ENCODE data around the gene FBXO30. TPM values are rescaled to one million over a fixed set of nuclear protein-coding genes. Genes with fewer than 3 reads are reported as not detected.
A peak's percentile ranks its signal among the peaks of the same experiment; 100 is the strongest.

Gene FBXO30
- total RNA-seq, 2 donors from 2014 or later, result 4.9 to 5.0 TPM

DNA sequence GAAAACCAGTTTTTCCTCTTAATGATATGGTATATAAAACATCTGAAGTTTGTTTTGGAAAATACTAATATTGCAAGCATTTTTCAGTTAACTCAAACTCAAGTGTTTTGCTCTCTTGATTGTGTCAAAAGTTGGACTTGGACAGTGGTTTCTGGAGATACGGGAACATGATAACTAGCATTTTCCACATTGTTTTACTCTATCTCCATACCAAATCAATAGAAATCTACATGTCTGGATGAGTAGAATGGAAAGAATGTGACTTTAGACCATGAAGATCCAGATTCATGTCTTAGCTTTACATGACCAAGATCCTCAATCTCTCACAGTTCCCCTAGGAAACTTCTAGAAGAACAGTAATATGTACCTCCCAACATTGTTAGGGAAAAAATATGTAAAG, 22.2 kb upstream of the FBXO30 start:
- Mint-ChIP-seq H3K27me3 (ENCODE audit: low read depth) (no peaks in the 10 kb centered on the region), H3K9me3 (no peaks in the 10 kb centered on the region), H3K36me3 (ENCODE audit: insufficient read depth in 2 of 2) (no peaks in the 10 kb centered on the region), H3K4me3 (no peak overlapping the region), H3K4me1 (ENCODE audit: low read depth) (peaks cover 12% of the 10 kb centered on the region), H3K27ac (no peak overlapping the region)
- ATAC-seq (replicated peaks in 1 of 2) (no peak), DNase-seq (no peak)

DNA sequence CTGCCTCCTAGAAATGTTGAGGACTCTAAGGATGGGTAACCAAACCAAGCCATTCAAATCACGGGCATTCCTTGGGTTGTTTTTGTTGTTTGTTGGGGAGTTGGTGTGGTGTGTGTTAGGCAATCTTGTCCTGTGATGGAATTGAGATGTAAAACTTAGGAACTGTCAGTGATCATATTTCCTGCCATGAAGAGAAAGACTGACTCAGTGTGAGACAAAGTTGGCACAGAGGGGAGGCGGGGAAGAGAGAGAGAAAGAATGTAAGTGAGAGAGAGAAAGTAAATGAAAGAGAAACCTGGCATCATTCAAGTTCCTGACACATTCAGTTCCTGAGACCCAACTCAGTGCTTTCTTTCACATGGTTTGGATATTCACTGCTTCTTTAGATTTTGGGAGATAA, 21.6 kb upstream of the FBXO30 start:
- ATAC-seq (replicated peaks in 1 of 2) (peak; percentile 44 to 77), DNase-seq (no peak)
- H3K4me1 Mint-ChIP-seq (ENCODE audit: low read depth), result peaks cover 12% of the 10 kb centered on the region
- no peaks in the 10 kb centered on the region for H3K9me3 Mint-ChIP-seq
- no peaks in the 10 kb centered on the region for H3K36me3 Mint-ChIP-seq (ENCODE audit: insufficient read depth in 2 of 2)
- no peak overlapping the region for H3K27ac Mint-ChIP-seq
- H3K4me3 Mint-ChIP-seq, result no peak overlapping the region
- H3K27me3 Mint-ChIP-seq (ENCODE audit: low read depth), result no peaks in the 10 kb centered on the region

DNA sequence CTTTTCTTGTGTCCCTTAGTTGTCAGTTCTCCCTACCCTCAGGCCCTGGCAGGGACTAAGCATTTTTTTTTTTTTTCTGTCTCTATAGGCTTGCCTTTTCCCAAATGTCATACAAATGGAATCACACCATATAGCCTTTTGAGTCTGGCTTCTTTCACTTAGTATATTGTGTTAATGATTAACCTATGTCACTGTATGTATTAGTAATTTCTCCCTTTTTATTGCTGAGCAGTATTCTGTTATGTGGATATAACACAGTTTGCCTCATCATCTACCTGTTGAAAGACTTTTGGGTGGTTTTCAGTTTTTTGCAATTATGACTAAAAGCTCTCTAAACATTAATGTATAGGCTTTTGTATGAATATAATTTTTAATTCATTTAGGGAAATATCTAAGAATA, 16.0 kb upstream of the FBXO30 start:
- Mint-ChIP-seq H3K9me3 (no peaks in the 10 kb centered on the region), H3K4me1 (ENCODE audit: low read depth) (no peaks in the 10 kb centered on the region), H3K36me3 (ENCODE audit: insufficient read depth in 2 of 2) (peaks cover 0 to 2% of the 10 kb centered on the region in 2 donors), H3K4me3 (no peak overlapping the region), H3K27me3 (ENCODE audit: low read depth) (peaks cover 7% of the 10 kb centered on the region), H3K27ac (no peak overlapping the region)
- DNase-seq, result no peak
- ATAC-seq (replicated peaks in 1 of 2), result no peak

DNA sequence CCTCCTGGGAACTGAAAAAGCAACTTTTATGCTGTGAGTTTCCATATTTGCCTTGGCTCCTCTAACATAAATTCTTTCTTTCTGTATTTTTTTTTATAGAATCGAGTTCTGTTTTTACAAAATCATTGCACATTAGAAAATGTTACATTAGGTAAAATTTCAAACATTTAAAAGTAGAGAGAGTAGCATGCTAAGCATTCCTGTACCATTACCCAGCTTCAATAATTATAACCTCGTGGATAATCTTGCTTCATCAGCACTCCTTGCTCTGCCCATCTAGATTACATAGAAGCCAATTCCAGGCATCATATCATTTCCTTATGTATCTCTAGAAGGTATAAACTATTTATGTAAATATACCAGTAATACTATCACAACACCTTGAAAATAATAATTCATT, 15.4 kb upstream of the FBXO30 start:
- peaks cover 11% of the 10 kb centered on the region for H3K27me3 Mint-ChIP-seq (ENCODE audit: low read depth)
- no peak overlapping the region for H3K27ac Mint-ChIP-seq
- H3K4me3 Mint-ChIP-seq, result no peak overlapping the region
- H3K36me3 Mint-ChIP-seq (ENCODE audit: insufficient read depth in 2 of 2), result peaks cover 0 to 2% of the 10 kb centered on the region in 2 donors
- no peak for ATAC-seq (replicated peaks in 1 of 2)
- no peak for DNase-seq
- H3K4me1 Mint-ChIP-seq (ENCODE audit: low read depth), result no peaks in the 10 kb centered on the region
- no peaks in the 10 kb centered on the region for H3K9me3 Mint-ChIP-seq

- Mint-ChIP-seq H3K27me3 (ENCODE audit: low read depth) (peaks cover 12% of the 10 kb centered on the region), H3K4me1 (ENCODE audit: low read depth) (no peaks in the 10 kb centered on the region), H3K4me3 (no peak overlapping the region), H3K27ac (no peak overlapping the region), H3K9me3 (no peaks in the 10 kb centered on the region), H3K36me3 (ENCODE audit: insufficient read depth in 2 of 2) (peaks cover 0 to 2% of the 10 kb centered on the region in 2 donors)
- ATAC-seq (replicated peaks in 1 of 2), result no peak
- no peak for DNase-seq
Observed at GRCh38 chr6:145829102-145829501, 14.5 kb upstream of the FBXO30 start.

- Mint-ChIP-seq H3K4me1 (ENCODE audit: low read depth) (peaks cover 38% of the 10 kb centered on the region), H3K27ac (no peak overlapping the region), H3K9me3 (no peaks in the 10 kb centered on the region), H3K27me3 (ENCODE audit: low read depth) (peaks cover 12% of the 10 kb centered on the region), H3K4me3 (no peak overlapping the region), H3K36me3 (ENCODE audit: insufficient read depth in 2 of 2) (peaks cover 0 to 4% of the 10 kb centered on the region in 2 donors)
- DNase-seq (no peak), ATAC-seq (replicated peaks in 1 of 2) (no peak)
Observed at GRCh38 chr6:145824344-145824743, 9.7 kb upstream of the FBXO30 start.

DNA sequence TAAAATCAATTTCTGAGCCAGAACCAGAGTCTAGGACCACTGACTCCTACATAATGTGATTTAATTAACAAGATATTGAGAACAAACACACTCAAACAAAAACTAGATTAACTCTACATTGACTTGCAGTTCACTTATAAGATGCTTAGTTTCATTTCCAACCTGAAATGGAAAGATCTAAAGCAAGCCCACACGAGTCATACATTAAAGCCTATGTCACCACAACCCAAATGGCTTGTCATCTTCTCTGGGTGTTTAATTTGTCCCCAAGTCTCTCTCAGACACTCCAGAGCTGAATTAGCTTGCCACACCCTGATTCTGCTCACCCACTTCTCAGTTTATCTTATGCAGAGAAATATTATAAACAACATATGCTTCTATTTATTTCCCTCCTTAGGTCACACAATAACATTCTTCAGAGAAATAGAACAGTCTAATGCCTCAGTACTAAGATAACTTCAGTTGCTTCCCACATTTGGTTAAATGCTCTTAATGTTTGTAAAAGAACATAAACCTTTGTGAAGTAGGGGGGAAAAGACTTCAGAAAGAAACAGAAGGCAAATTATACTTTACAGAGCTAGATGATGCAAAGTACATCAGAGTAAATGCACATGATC, 8.8 kb upstream of the FBXO30 start:
- ATAC-seq (replicated peaks in 1 of 2) (peak; percentile 94 to 97), DNase-seq (peak in 1 of 2 donors; percentile 8)
- peaks cover 0 to 4% of the 10 kb centered on the region in 2 donors for H3K36me3 Mint-ChIP-seq (ENCODE audit: insufficient read depth in 2 of 2)
- H3K27ac Mint-ChIP-seq, result no peak overlapping the region
- peak overlapping the region in 1 of 2 donors; percentile 52 for H3K4me3 Mint-ChIP-seq
- peaks cover 12% of the 10 kb centered on the region for H3K27me3 Mint-ChIP-seq (ENCODE audit: low read depth)
- H3K4me1 Mint-ChIP-seq (ENCODE audit: low read depth), result peaks cover 38% of the 10 kb centered on the region
- H3K9me3 Mint-ChIP-seq, result no peaks in the 10 kb centered on the region

- Mint-ChIP-seq H3K27ac (no peak overlapping the region), H3K4me1 (ENCODE audit: low read depth) (peaks cover 38% of the 10 kb centered on the region), H3K36me3 (ENCODE audit: insufficient read depth in 2 of 2) (peaks cover 0 to 4% of the 10 kb centered on the region in 2 donors), H3K9me3 (no peaks in the 10 kb centered on the region), H3K4me3 (no peak overlapping the region), H3K27me3 (ENCODE audit: low read depth) (peaks cover 12% of the 10 kb centered on the region)
- ATAC-seq (replicated peaks in 1 of 2), result no peak
- no peak for DNase-seq
Observed at GRCh38 chr6:145822456-145822855, 7.9 kb upstream of the FBXO30 start.

DNA sequence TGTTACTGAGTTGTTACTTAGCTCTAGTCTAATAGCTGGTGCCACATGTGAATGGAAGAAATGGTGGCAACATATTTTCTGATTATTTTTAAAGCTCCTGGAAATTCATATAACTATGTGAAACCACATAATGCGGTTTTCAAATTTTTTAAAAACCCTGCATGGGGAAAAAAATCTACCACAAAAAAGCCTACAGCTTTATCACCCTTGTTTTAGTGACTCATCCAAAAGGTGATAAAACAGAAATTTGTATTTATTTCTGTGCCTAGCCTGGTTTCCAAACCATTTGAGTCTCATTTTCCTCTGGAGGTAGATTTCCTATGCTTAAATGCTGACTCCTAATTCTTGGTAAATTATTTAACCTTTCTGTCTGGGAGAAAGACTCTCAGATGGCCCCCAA, 5.4 kb upstream of the FBXO30 start:
- H3K27me3 Mint-ChIP-seq (ENCODE audit: low read depth), result peaks cover 2% of the 10 kb centered on the region
- H3K4me3 Mint-ChIP-seq, result peak overlapping the region in 1 of 2 donors; percentile 36
- H3K9me3 Mint-ChIP-seq, result no peaks in the 10 kb centered on the region
- DNase-seq (no peak), ATAC-seq (replicated peaks in 1 of 2) (peak in 1 of 2 donors; percentile 19)
- peaks cover 0 to 3% of the 10 kb centered on the region in 2 donors for H3K36me3 Mint-ChIP-seq (ENCODE audit: insufficient read depth in 2 of 2)
- peaks cover 53% of the 10 kb centered on the region for H3K4me1 Mint-ChIP-seq (ENCODE audit: low read depth)
- H3K27ac Mint-ChIP-seq, result no peak overlapping the region

DNA sequence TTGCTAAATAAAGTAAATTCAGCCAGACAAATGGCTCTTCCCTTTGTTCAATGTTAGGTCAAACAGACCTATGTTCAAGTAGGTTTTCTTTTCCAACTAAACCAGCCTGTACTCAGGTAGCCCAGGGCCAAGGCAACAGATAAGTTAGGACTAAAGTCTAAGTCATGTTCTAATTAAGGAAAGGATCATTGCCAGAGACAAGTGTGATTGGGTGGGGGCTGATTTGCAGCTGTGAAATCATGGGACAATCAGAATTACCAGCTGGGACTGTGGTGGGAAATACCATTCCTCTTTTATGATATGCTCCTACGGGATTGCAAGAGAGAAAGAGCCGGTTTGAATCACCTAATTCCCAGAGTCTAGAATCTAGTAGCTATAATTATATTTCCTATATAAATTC, 4.2 kb upstream of the FBXO30 start:
- Mint-ChIP-seq H3K36me3 (ENCODE audit: insufficient read depth in 2 of 2) (peaks cover 0 to 3% of the 10 kb centered on the region in 2 donors), H3K4me3 (no peak overlapping the region), H3K4me1 (ENCODE audit: low read depth) (peaks cover 51% of the 10 kb centered on the region), H3K9me3 (no peaks in the 10 kb centered on the region), H3K27ac (no peak overlapping the region), H3K27me3 (ENCODE audit: low read depth) (no peaks in the 10 kb centered on the region)
- ATAC-seq (replicated peaks in 1 of 2), result no peak
- no peak for DNase-seq

GRCh38 chr6:145816392-145816791, 1.8 kb upstream of the FBXO30 start:
- H3K4me3 Mint-ChIP-seq, result peak overlapping the region; percentile 91 to 94
- DNase-seq, result no peak

GRCh38 chr6:145815309-145816274, 997 bp upstream of the FBXO30 start:
- peak; percentile 19 to 29 for DNase-seq
- ATAC-seq (replicated peaks in 1 of 2), result peak in 1 of 2 donors; percentile 35
- Mint-ChIP-seq H3K27ac (peak overlapping the region; percentile 95), H3K36me3 (ENCODE audit: insufficient read depth in 2 of 2) (no peaks in the 10 kb centered on the region), H3K9me3 (no peaks in the 10 kb centered on the region), H3K4me3 (peak overlapping the region; percentile 91 to 94), H3K27me3 (ENCODE audit: low read depth) (no peaks in the 10 kb centered on the region), H3K4me1 (ENCODE audit: low read depth) (peaks cover 47% of the 10 kb centered on the region)

More at GRCh38 chr6:145816392-145816791, 1.8 kb upstream of the FBXO30 start:
- no peaks in the 10 kb centered on the region for H3K36me3 Mint-ChIP-seq (ENCODE audit: insufficient read depth in 2 of 2)
- no peak overlapping the region for H3K27ac Mint-ChIP-seq
- H3K27me3 Mint-ChIP-seq (ENCODE audit: low read depth), result no peaks in the 10 kb centered on the region
- no peak for ATAC-seq (replicated peaks in 1 of 2)
- H3K9me3 Mint-ChIP-seq, result no peaks in the 10 kb centered on the region
- H3K4me1 Mint-ChIP-seq (ENCODE audit: low read depth), result peaks cover 44% of the 10 kb centered on the region

DNA sequence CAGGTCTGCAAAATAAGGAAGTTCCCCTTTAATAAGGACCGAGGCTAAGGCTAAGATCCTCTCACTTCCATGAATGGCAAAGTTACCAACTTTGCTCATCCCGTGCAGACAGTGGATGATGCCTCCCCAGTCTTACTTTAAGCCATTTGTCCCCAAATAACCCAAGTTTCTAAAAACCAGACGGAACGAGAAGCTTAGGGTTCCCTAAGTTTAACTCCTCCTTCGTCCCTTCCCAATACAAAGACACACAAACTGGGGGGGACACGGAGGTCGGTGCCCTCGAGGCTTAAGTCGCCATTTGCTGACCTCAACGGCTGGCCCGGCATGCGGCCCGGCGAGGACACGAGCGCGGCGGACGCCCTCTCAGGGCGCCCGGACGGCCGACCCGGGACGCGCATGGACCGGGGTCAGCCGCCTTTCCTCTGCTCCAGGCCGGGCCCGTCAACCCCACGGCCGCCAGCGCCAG, 527 bp downstream of the FBXO30 start:
- ATAC-seq (replicated peaks in 1 of 2), result no peak
- DNase-seq, result peak in 1 of 2 donors; percentile 50
- Mint-ChIP-seq H3K27ac (peak overlapping the region; percentile 68), H3K27me3 (ENCODE audit: low read depth) (no peaks in the 10 kb centered on the region), H3K9me3 (no peaks in the 10 kb centered on the region), H3K36me3 (ENCODE audit: insufficient read depth in 2 of 2) (no peaks in the 10 kb centered on the region), H3K4me3 (peak overlapping the region; percentile 69 to 94), H3K4me1 (ENCODE audit: low read depth) (peaks cover 44% of the 10 kb centered on the region)
